Keratinocyte (primary cell): Measurements from ENCODE around the gene THUMPD3. TPM values are rescaled to one million over a fixed set of nuclear protein-coding genes. Genes with fewer than 3 reads are reported as not detected.

Experiments
- DNase-seq: peaks from one replicate; pipeline ENCODE4 v3.0.0-alpha.2; 2011; ENCODE audit warnings: low read depth, missing footprints, low spot score
- FAIRE-seq: peaks from 2 replicates; lab custom pipeline; 2011; peaks lifted over from hg19 to GRCh38; lab: Jason Lieb, UNC
- H2AFZ ChIP-seq: 2 replicates; pipeline ENCODE4 v1.6.0; 2012; ENCODE audit warnings: low read length, control low read depth, inconsistent platforms; ENCODE audit not compliant: control insufficient read depth
- H3K27ac ChIP-seq: 2 replicates; pipeline ENCODE4 v1.5.1; 2011; ENCODE audit warnings: low read length; ENCODE audit not compliant: control insufficient read depth, insufficient read depth
- H3K27me3 ChIP-seq: 3 replicates; pipeline ENCODE4 v1.6.0; 2011; ENCODE audit warnings: low read length; ENCODE audit not compliant: control insufficient read depth, insufficient read depth; ENCODE audit errors: extremely low read depth
- H3K36me3 ChIP-seq, 2 experiments: 2 replicates in 1 of 2; 3 replicates in 1 of 2; pipeline ENCODE4 v1.5.1; 2011; ENCODE audit warnings: low read length in 2 of 2, mild to moderate bottlenecking in 1 of 2; ENCODE audit not compliant: control insufficient read depth in 2 of 2, insufficient read depth in 2 of 2; ENCODE audit errors: extremely low read depth in 1 of 2
- H3K4me1 ChIP-seq: 3 replicates; pipeline ENCODE4 v1.5.1; 2011; ENCODE audit warnings: low read length; ENCODE audit not compliant: control insufficient read depth, insufficient read depth; ENCODE audit errors: extremely low read depth
- H3K4me2 ChIP-seq: 3 replicates; pipeline ENCODE4 v1.6.0; 2011; ENCODE audit warnings: low read depth, low read length; ENCODE audit not compliant: control insufficient read depth, insufficient read depth; ENCODE audit errors: extremely low read depth
- H3K4me3 ChIP-seq, 3 experiments: fragments of 200-600 bp in 1 of 3; sonication (generic) in 1 of 3; 2 replicates in 2 of 3; 3 replicates in 1 of 3; pipeline ENCODE4 v1.5.1; 2011 to 2016; ENCODE audit warnings: low read length in 3 of 3, mild to moderate bottlenecking in 3 of 3, control low read depth in 2 of 3, inconsistent platforms in 1 of 3, low read depth in 1 of 3, mixed read lengths in 1 of 3, mixed run types in 1 of 3, moderate library complexity in 1 of 3; ENCODE audit not compliant: control insufficient read depth in 2 of 3, insufficient read depth in 2 of 3; ENCODE audit errors: extremely low read depth in 1 of 3
- H3K79me2 ChIP-seq: 2 replicates; pipeline ENCODE4 v1.6.0; 2012; ENCODE audit warnings: low read length; ENCODE audit not compliant: control insufficient read depth, insufficient read depth
- H3K9ac ChIP-seq: 3 replicates; pipeline ENCODE4 v1.6.0; 2011; ENCODE audit warnings: low read length; ENCODE audit not compliant: control insufficient read depth, insufficient read depth; ENCODE audit errors: extremely low read depth
- H3K9me1 ChIP-seq: 3 replicates; pipeline ENCODE4 v1.6.0; 2011; ENCODE audit warnings: low read length; ENCODE audit not compliant: control insufficient read depth, insufficient read depth; ENCODE audit errors: extremely low read depth
- H3K9me3 ChIP-seq: 2 replicates; pipeline ENCODE4 v1.5.1; 2012; ENCODE audit warnings: low read depth, low read length; ENCODE audit not compliant: control insufficient read depth
- H4K20me1 ChIP-seq: 3 replicates; pipeline ENCODE4 v1.6.0; 2011; ENCODE audit warnings: low read length; ENCODE audit not compliant: control insufficient read depth, insufficient read depth; ENCODE audit errors: extremely low read depth
- EZH2 ChIP-seq: IDR thresholded peaks from one replicate; pipeline ENCODE4 v1.6.1; 2012; ENCODE audit warnings: inconsistent platforms, mild to moderate bottlenecking, low read length, moderate library complexity
- dilution Hi-C: fragments of 300-500 bp; cut with MboI; formaldehyde crosslinking; loops from one replicate; pipeline ENCODE4 v1.7.0; 2020; ENCODE audit warnings: low sequenced_read_pairs; ENCODE audit not compliant: extremely low pct_ligation_motif_present
- polyA plus RNA-seq, 5 experiments: library from polyadenylated mRNA; depleted of rRNA in 3 of 5; stranded (reverse) in 3 of 5; stranded (forward) in 1 of 5; unstranded in 1 of 5; fragments of >200 nt; gene quantifications; 1 replicate in 1 of 5; 2 replicates in 3 of 5; 3 replicates in 1 of 5; pipeline versions ENCODE4 v1.2.1 to v1.2.3, GENCODE V29; 2011 to 2012; ENCODE audit warnings: missing spikeins in 2 of 5, low read depth in 1 of 5, low replicate concordance in 1 of 5
- TF ChIP-seq, protein P1 (sequence below), 3 experiments: IDR thresholded peaks in 1 of 3; conservative IDR thresholded peaks in 1 of 3; optimal IDR thresholded peaks in 1 of 3; 2 replicates in 2 of 3; 3 replicates in 1 of 3; pipeline versions ENCODE3 to v1.5.1; 2011; ENCODE audit warnings: low read length in 3 of 3, mild to moderate bottlenecking in 3 of 3, moderate library complexity in 2 of 3, control low read depth in 1 of 3, inconsistent platforms in 1 of 3; ENCODE audit not compliant: insufficient read depth in 2 of 3; ENCODE audit errors: extremely low read depth in 1 of 3

Gene THUMPD3
- polyA plus RNA-seq, 1 donor (not counting 4 experiments of a cell fraction or from before 2014, with no cell fraction given), result 59.8 TPM

DNA sequence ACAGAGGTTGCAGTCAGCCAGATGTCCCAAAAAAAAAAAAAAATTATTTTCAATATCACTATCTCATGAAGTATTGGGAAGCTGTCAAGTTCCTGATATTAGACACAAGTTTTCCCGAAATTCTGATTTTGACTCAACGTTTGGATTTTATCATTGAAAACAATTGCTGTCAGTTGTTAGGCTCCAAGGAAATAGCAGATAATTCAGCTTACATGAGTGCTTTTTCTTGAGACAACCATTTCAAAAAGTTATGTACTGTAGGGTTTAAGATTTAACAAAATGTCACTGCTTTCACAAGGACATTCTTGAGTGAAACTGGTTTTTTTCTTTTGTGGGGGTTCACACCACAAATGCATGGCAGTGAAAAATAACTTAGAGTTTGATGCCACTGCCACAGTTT is 25.3 kb downstream of the THUMPD3 start:
- Histone ChIP-seq H3K9me3 (no peaks in the 10 kb centered on the region), H3K27me3 (no peaks in the 10 kb centered on the region), H3K4me1 (peaks cover 18% of the 10 kb centered on the region), H3K27ac (no peak overlapping the region), H3K9ac (no peak overlapping the region), H2AFZ (no peak overlapping the region), H4K20me1 (peaks cover 10% of the 10 kb centered on the region), H3K9me1 (no peaks in the 10 kb centered on the region), H3K4me3 (no peak overlapping the region), H3K36me3 (peaks cover 24 to 50% of the 10 kb centered on the region in 2 experiments), H3K79me2 (peaks cover 41% of the 10 kb centered on the region), H3K4me2 (no peak overlapping the region)
- no peak for DNase-seq
- FAIRE-seq, result no peak
- TF ChIP-seq EZH2, result no peak
- TF ChIP-seq, protein P1, sequence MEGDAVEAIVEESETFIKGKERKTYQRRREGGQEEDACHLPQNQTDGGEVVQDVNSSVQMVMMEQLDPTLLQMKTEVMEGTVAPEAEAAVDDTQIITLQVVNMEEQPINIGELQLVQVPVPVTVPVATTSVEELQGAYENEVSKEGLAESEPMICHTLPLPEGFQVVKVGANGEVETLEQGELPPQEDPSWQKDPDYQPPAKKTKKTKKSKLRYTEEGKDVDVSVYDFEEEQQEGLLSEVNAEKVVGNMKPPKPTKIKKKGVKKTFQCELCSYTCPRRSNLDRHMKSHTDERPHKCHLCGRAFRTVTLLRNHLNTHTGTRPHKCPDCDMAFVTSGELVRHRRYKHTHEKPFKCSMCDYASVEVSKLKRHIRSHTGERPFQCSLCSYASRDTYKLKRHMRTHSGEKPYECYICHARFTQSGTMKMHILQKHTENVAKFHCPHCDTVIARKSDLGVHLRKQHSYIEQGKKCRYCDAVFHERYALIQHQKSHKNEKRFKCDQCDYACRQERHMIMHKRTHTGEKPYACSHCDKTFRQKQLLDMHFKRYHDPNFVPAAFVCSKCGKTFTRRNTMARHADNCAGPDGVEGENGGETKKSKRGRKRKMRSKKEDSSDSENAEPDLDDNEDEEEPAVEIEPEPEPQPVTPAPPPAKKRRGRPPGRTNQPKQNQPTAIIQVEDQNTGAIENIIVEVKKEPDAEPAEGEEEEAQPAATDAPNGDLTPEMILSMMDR (optimal IDR thresholded peaks at IDR 0.05 in 1 of 3, IDR thresholded peaks at IDR 0.05 in 1 of 3, conservative IDR thresholded peaks at IDR 0.05 in 1 of 3; ENCODE audit: extremely low read depth in 1 of 3, insufficient read depth in 2 of 3, low read length in 3 of 3), result no peak
- dilution Hi-C loops, result no loop called here

- H4K20me1 ChIP-seq, result peaks cover 16% of the 10 kb centered on the region
Observed at GRCh38 chr3:9388562-9389272, 25.9 kb downstream of the THUMPD3 start.

More at GRCh38 chr3:9388562-9389272, 25.9 kb downstream of the THUMPD3 start:
- dilution Hi-C loops, result no loop called here
- Histone ChIP-seq H3K4me1 (peaks cover 18% of the 10 kb centered on the region), H3K9ac (no peak overlapping the region), H3K9me3 (no peaks in the 10 kb centered on the region), H3K4me3 (no peak overlapping the region), H3K79me2 (peaks cover 47% of the 10 kb centered on the region), H3K9me1 (no peaks in the 10 kb centered on the region), H2AFZ (no peak overlapping the region), H3K27ac (no peak overlapping the region), H3K36me3 (peaks cover 25 to 47% of the 10 kb centered on the region in 2 experiments), H3K27me3 (no peaks in the 10 kb centered on the region), H3K4me2 (no peak overlapping the region)
- DNase-seq (no peak), FAIRE-seq (no peak)
- TF ChIP-seq, protein P1 (optimal IDR thresholded peaks at IDR 0.05 in 1 of 3, IDR thresholded peaks at IDR 0.05 in 1 of 3, conservative IDR thresholded peaks at IDR 0.05 in 1 of 3; ENCODE audit: extremely low read depth in 1 of 3, insufficient read depth in 2 of 3, low read length in 3 of 3), result no peak
- TF ChIP-seq EZH2, result no peak
